Hematopoietic multipotent progenitor cell treated with erythropoietin and hydrocortisone succinate and interleukin-3 and kit ligand, for 15 days (in vitro differentiated cells): ENCODE data around the gene QTRT2.

Source experiments
- DNase-seq: peaks from one replicate; pipeline ENCODE4 v3.0.0-alpha.2; 2015; ENCODE audit warnings: low spot score

The QTRT2 gene

DNA sequence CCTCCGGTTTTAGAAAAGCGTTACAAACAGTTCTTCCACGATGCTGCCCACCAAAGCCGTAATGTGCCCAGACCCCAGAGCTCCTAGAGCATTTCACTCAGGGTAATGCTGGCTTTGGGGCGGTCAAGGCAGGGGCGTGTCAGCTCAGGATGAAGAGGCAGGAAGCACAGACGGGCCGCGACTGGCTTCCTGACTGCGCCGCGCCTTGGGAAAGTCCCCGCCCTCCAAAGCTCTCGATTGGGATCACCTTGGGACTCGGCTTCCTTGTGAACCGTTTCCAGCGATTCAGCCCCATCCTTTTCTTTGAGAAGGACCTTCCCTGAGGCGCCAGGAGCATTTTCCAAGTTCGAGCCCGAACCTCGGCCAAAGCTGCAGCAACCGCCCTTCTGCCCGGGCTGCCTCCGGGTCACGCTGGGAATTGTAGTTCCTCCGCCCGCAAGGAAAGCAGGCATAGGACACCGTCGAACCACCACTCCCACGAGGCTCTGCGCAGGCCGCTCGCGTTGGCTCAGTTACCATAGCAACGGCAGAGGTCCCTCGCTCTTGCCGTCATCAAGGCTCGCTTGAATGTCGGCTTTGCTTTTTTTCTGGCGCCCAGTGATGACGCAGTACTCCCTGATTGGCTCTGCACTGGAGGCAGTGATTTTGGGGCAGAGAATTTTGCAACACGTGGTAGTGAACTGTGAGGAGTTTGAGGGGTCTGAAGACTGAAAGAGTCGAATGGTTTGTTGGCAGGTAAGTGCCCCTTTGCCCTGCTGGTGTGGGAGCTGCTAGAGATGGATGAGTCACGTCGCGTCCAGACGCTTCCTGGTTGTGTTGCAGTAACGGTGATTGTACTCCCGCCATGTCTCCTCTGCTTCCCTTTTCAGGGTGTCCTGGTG, at the start of gene QTRT2, which contains the start of gene CCDC191:
Gene QTRT2, plus strand, starts transcription at position 608 of the 881 bp plus-strand sequence. CDS start 8,521 bp downstream, outside the sequence.
Gene CCDC191, minus strand, starts transcription at position 397 of the 881 bp plus-strand sequence. Its CDS starts 60 bp downstream, at position 337.
- DNase-seq, result peak; percentile 99

DNA sequence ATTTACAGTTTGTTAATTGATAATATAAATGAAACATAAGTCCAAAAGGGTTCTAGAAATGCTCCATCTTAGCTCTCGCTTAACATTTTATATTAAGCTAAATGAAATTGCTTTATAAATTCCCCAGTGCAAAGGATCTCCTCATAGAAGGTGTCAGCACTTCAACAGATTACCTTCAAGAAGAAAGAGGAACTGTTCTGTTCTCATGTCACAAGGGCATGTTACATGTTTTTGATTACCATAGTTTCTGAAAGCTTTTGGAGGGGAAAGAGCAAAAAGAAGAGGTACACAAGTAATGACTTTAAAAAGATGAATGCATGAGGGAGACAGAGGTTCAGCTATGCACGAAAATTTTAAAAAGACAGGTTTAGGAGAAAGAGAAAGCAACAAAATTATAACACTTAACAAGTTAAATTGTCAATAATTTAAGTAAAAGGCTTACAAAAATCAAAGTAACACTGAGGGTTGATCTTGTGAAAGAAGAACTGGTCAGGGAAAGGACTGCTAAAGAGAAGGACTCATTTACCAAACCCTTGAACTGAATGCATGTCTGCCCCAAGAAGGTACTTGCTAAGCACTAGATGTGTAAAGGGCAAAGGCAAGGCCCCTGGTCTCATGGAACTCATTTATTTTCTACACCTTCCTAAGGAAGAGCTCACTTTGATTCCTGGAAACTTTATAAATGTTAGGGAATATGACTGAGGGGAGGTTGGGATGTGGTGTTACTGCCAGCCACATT, 45.3 kb upstream of the QTRT2 start:
- DNase-seq, result no peak

DNA sequence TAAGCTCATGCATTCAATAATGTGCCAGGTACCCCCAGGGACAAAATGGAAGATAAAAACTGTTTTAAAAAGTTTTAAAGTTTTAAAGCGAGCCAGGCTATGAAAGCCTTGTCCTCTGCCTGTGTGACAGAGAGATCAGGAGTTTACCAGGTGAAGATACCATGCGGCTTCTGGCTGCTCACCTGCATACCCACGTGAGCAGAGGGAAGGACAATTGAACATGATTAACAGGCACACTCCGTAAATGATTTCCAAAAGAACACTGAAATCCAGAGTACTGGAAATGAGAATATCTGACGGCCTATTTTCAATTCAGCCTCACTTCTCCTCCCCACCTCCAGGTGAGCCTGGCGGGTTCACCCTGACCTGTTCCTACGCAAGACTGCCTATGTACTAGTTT, 42.3 kb upstream of the QTRT2 start:
- no peak for DNase-seq

DNA sequence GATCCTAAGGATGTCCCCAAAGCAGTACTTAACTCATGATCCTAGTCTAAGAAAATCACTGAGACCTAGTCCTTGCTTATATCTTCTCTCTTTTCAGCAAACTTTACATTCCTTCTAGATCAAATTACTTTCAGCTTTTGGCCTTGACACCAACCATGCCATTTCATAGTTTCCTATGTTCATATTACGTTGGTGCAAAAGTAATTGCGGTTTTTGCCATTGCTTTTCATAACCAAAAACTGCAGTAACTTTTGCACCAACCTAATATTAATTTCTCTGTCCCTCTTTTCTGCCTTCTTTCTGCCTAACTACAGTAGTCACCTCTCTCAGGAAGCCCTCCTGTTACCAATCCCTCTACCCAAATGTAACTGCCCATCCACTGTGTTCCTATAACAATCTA, 37.1 kb upstream of the QTRT2 start:
- DNase-seq, result no peak

DNA sequence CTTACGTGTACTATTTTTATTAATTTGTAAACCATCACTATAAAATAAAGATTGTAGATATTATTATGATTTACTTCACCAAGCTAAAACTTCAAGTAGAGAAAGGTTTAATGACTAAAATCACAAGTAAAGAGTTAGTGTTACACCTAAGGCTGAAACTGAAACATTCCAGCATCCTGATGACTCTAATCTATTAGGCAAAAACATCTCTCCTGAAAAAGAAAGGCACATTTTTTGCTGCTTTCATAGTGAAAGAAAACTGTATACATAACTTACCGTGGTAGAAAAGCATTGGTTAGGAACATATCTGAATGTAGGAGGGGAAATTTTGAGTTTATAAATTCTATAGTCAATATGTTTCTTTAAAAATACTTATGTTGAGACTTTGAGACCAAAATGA, 35.6 kb upstream of the QTRT2 start:
- DNase-seq, result no peak

DNA sequence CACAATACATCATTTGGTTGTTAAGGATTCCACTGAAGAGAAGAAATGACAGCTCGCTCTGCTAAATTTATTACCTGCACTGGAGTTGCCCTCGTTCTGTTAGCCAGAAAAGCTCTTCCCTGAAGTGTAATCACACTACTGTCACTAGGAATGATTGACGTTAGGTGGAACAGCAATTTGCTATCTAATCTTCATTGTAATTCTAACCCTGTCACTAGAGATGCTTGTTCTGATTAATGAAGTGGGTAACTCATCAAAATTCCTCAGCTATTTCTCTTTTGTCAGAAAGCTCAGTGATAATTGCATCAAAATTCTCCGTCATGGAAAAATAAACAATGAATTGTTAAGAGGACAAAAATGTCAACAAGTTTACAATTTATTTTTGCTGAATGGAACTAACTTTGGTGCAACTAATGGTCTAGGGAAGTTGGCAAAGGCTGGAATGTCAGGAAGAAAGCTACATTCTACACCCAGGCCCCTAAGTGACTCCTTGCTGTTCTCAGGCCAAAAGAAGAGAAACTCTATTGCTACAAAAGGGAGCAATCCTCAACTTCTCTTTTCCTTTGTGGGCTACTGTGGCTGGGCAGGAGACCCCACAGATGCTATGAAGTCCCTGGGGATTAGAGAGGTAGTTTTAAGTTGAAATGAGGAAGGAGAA, 34.3 kb upstream of the QTRT2 start:
- no peak for DNase-seq

DNA sequence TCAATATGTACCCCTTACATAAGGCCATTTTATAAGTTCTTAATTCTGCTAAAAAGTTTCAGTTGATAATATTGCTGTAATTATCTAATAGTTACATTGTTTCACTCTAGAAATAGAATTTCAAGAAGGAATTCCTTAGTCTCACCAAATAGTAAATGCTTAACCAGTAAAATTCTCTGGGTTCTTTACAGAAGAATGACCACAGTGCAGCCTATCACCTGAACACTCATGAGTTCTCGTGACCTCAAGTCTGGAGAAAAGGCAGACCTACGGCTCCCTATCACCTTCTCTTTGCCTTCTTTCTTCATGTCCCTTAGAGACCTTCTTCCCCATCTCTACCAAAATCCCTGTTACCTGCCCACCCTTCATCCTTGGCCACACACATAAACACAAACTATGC, 31.1 kb upstream of the QTRT2 start:
- DNase-seq, result no peak

DNA sequence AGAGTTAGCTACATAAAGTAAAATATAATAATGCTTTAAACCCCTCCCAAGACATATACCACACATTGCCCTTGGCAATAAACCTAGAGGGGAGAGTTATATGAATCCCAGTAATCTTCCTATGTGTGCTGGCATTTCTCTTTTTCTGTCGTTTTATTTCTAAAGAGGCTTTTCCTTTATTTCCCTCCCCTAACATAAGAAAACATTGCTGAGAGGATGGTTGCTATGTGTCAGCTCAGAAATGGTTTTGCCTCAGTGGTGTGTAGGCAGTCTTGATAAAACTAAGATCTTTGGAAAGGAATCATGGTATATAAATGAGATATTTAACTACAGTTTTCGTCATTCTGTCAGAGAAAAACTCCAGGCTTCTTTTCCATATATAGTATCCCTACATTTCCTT, 30.2 kb upstream of the QTRT2 start:
- DNase-seq, result no peak

DNA sequence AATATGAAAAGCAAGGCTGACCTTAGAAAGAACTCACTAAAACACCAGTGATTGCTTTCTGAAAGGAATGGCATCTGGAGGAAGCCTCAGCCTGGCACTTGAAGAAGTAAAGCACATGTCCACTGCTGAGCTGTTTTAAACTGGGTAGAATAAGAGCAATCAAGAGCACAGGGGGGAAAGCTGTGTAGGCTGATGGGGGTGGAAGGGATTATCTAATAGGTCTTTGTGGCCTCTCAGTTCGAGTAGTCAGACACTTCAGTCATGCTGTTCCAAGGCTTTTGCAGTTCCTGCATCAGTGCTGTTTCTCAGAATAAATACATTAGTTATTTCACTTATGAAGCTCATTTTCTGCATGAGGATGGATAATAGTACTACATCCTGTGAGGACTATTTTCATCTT, 22.8 kb upstream of the QTRT2 start:
- DNase-seq, result no peak

DNA sequence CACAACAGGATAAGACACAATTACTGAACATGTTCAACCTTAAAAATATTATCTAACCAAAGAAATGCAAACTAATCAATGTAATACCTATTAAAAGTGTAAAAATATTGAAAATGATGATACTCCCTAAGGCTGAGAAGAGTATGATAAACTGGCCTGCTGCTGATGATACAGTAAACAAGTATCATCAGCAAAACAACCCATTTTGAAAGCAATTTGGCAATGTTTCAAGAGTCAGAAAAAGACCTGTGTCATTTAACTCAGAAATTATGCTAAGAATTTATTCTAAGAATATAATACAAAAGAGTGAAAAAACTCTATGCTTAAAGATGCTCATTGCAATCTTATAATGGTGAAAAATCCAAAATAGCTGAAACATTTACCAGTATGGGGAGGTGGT, 22.3 kb upstream of the QTRT2 start:
- DNase-seq, result peak; percentile 55

DNA sequence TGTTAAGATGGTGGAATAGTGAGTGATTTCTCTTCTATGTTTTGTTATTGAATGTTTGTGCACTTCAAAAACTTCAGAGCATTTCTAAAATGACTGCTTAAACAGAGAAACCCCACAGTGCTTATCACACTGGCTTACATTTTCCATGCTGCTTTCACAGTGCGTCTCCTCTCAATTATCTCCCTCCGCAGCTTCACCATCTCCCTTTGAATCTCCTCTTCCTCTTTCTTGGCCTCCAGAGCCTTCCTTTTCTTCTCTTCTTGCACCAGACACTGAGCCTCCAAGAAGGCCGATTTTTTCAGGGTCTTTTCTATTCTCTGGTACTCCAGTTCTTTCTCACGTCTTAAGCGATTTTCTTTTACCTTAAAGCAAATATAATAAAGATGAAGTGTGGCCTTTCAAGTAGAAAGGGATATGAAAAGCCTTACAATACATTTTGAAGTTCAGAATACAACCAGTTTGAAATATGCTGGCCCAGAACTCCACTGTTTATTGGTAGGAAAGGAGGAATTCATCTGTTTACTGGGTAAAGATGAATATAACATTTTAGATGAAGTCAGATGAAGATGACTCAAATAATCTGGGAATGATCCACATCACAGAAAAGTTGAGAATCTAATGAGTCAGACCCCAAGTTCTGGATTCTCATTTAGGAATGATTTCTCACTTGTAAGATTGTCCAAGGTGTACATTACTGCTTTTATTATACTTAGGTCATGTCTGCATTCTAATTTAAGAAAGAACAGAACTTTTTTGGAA, 21.6 kb upstream of the QTRT2 start:
- DNase-seq, result peak; percentile 7

DNA sequence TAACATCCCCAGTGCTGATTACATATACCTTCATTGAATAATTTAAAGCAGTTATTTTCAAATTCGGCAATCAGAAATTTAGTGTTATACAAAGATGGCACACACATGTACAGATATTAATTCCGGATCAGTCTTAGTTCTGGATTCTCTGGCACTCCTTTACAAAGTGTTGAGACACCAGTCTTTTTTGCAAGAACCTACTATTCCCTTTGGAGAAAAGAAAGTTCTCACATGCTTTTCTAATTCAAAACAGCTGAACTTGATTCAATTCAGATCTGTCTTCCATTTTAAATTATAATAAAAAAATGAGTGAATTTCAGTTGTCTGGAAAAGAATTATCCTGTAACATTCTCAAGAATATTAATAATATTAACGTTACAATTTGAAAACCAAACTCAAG, 20.6 kb upstream of the QTRT2 start:
- DNase-seq, result no peak

DNA sequence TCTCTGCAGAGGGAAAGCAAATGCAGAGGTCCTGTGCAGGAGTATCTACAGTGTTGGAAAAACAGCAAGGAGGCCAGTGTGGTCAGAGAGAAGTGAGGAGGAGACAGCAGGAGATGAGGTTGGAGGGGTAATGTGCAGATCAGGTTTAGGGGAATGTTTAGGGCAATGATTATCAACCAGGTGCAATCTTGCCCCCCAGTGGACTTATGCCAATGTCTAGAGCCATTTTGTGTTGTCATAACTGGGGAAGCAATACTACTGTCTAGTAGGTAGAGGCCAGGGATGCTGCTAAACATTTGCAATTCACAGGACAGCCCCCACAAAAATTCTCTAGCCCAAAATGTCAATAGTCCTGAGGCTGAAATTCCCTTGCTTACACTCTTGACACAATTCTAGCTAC, 13.3 kb upstream of the QTRT2 start:
- DNase-seq, result no peak

DNA sequence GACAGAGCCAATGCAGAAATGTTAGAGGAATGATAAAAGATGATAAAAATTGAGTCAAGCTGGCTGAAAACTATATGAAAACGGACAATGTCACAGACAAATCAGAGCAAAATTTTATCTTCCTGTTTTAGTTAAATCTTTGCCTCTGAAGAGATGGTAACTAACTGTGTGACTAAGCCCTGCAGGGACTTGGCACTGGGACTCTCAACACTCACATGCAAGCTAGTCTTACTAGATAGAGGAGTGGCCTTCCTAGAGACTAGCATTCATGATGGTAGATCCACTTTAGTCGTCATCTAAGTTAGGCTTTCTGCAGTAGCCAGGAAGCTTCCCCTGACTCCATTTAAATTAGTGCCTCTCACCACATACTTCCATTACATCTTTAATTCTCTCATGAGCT, 4.3 kb upstream of the QTRT2 start:
- no peak for DNase-seq

DNA sequence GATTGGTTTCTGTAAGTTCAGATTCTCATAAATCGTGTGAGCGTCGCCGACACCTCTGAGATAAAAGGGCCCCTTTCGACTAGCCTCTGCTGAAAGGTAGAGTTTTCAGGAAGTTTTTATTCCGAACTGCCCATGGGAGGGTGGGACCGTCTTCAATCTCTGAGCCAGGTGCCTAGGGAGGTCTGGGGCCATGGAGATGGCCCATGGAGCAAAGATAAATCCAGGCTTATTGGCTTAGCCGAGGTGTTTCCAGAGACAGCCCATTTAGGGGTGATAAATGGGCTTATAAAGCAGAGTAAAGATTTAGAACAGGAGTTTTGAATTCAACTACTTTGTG, 442 bp downstream of the QTRT2 start:
- no peak for DNase-seq

DNA sequence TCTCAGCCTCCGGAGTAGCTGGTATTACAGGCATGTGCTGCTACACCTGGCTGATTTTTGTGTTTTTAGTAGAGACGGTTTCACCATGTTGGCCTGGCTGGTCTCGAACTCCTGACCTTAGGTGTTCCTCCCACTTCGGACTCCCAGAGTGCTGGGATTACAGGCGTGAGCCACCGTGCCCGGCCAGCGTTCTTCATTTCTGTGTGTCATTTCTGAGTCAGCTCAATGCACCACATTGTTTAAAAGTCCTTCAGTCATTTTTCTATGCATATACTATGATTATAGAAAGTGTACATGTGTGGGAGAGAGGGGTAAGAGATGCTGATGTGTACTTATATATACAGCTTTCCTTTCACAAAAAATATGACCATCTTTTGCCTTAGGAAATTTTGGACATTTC, 2.1 kb downstream of the QTRT2 start:
- no peak for DNase-seq

DNA sequence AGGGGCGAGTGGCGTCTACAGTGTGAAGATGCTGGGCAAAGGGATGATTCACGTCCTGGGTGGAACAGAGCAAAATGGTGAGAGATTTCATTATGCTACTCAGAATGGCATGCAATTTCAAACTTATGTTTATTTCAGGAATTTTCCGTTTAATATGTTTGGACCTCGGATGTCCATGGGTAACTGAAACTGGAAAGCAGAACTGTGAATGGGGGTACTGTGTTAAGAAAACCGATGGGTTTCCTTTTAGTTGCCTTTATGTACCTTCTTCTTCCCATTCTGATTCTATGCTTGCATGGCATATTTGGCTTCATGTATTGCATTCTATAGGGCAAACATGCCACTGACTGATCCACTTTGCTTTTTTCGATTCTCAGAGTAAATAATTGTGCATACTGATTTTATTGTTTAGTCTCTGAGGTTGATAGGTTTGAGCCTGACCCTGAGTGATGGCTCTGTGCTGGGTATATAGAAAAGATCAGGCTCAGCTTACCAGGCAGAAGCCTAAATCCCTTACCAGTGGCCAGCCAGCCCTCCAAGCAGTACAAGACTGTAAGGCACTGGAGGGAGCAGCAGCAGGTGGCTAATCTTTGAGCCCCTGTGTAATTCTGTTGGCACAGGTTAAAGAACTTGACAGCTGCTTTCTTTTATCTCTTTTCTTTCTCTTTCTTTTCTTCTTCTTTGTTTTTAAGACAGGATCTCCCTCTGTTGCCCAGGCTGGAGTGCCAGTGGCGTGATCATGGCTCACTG, 4.5 kb downstream of the QTRT2 start:
- no peak for DNase-seq

DNA sequence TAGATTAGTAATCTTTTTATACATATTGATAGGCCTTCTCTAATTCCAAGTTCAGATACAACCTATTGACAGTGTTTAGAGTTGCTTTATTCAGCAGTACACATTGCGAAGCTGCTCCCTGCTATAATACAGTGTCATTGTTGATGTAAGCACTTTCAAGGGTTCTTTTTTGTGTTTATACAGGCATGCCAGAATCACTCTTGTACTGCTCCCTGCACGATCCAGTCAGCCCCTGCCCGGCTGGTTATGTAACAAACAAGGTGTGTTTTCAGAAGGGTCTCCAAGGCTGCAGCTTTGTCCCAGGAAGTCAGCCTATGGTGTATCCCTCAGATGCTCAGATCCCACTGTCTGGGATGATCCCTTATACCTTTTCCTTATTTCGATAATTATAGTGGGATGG, 11.3 kb downstream of the QTRT2 start:
- DNase-seq, result no peak

DNA sequence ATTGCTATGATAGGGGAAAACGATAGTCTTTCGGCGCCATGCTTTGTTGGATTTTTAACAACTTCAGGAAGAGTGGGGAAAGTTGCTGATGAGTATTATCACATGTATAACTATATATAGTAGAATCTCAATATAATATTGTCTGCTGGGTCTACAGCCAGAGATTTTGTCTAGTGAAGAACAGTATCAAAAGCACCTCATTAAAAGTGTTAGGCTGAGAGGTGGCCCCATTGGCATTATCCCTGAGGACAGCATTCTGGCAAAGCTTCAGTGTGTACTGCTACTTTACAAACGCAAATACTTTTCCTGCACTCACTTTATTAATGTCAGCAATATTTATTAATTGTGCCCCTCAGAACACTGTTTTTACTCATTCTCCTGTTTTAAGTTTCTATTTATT, 11.8 kb downstream of the QTRT2 start:
- no peak for DNase-seq

DNA sequence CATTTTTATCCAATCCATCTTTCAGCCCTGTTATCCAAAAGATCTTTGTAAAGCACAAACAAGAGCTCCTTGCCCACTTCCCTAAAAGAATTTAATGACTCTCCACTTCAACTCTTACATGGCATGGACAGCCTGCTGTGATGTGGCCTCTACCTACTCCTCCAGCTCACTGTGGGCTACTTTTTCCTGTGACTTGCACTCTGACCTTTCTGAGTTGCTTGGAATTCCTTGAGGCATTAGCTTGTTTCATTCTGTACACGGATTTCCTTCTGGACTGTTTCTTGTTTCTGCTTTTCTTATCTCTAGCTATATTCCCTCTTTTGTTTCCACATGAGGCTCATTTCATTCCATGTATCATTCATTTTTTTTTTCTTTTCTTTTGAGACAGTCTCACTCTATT, 15.2 kb downstream of the QTRT2 start:
- DNase-seq, result no peak

DNA sequence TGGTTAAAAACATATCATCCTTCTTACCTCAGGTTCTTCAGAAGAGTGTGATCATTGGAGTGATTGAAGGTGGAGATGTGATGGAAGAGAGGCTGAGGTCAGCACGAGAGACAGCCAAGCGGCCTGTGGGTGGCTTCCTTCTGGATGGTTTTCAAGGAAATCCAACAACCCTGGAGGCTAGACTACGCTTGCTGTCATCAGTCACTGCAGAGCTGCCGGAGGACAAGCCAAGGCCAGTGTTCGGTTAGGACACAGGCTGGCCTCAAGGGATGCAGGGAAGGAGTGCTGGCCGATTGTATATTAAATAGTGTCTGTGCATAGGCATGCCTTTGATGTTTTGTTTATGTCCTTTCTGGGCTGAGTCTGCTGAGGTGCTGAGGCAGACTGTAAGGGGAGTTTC, 20.2 kb downstream of the QTRT2 start:
- no peak for DNase-seq
